Measurements from ENCODE around the gene BEAN1.
"Not testable (repeated sequence)": the region's sequence is repeated elsewhere in the genome, so short reads cannot be mapped to it uniquely, and the experiment has no call there.

The BEAN1 gene

GRCh38 chr16:66486199-66486772 lies 59.2 kb downstream of the BEAN1 start:
- DNase-seq (ENCODE audit: low read depth): no peak

- no peak for DNase-seq (ENCODE audit: low read depth)
These were observed 59.9 kb downstream of the BEAN1 start for GRCh38 chr16:66486773-66487579.

GRCh38 chr16:66487580-66488275 lies 60.6 kb downstream of the BEAN1 start:
- DNase-seq (ENCODE audit: low read depth): no peak

- no peak for DNase-seq (ENCODE audit: low read depth)
These were observed 61.4 kb downstream of the BEAN1 start for GRCh38 chr16:66488505-66488904.

- DNase-seq (ENCODE audit: low read depth): no peak
These were observed 62.3 kb downstream of the BEAN1 start for GRCh38 chr16:66489385-66489784.

GRCh38 chr16:66489818-66490217 lies 62.7 kb downstream of the BEAN1 start:
- no peak for DNase-seq (ENCODE audit: low read depth)

- no peak for DNase-seq (ENCODE audit: low read depth)
These were observed 64.0 kb downstream of the BEAN1 start for GRCh38 chr16:66490774-66491715.

- no peak for DNase-seq (ENCODE audit: low read depth)
These were observed 64.6 kb downstream of the BEAN1 start for GRCh38 chr16:66491716-66492064.

- DNase-seq (ENCODE audit: low read depth): no peak
These were observed 66.7 kb downstream of the BEAN1 start for GRCh38 chr16:66493490-66494401.

- no peak for DNase-seq (ENCODE audit: low read depth)
These were observed 67.8 kb downstream of the BEAN1 start for GRCh38 chr16:66494916-66495315.

- DNase-seq (ENCODE audit: low read depth): no peak
These were observed 68.3 kb downstream of the BEAN1 start for GRCh38 chr16:66495440-66495839.

- DNase-seq (ENCODE audit: low read depth): not testable (repeated sequence)
These were observed 69.1 kb downstream of the BEAN1 start for GRCh38 chr16:66496226-66496625.

GRCh38 chr16:66497921-66498320 lies 70.8 kb downstream of the BEAN1 start:
- not testable (repeated sequence) for DNase-seq (ENCODE audit: low read depth)

GRCh38 chr16:66501563-66501962 lies 74.5 kb downstream of the BEAN1 start:
- DNase-seq (ENCODE audit: low read depth): not testable (repeated sequence)

- no peak for DNase-seq (ENCODE audit: low read depth)
These were observed 75.2 kb downstream of the BEAN1 start for GRCh38 chr16:66502020-66502913.

GRCh38 chr16:66503030-66503429 lies 75.9 kb downstream of the BEAN1 start:
- DNase-seq (ENCODE audit: low read depth): no peak

- no peak for DNase-seq (ENCODE audit: low read depth)
These were observed 76.5 kb downstream of the BEAN1 start for GRCh38 chr16:66503612-66504011.

GRCh38 chr16:66507731-66508239 lies 80.7 kb downstream of the BEAN1 start:
- no peak for DNase-seq (ENCODE audit: low read depth)

- no peak for DNase-seq (ENCODE audit: low read depth)
These were observed 81.3 kb downstream of the BEAN1 start for GRCh38 chr16:66508248-66508913.

Data from stimulated activated CD8-positive, alpha-beta memory T cell treated with anti-CD3 and anti-CD28 coated beads, Interleukin-12 subunit alpha, Interleukin-12 subunit beta, amount 100 ng/mL, for 4 hours (primary cell).